Bone marrow (tissue), 2 donors: Measurements from ENCODE around the gene AUH.

ENCODE experiments used
- DNase-seq, 2 donors: peaks; one replicate each; lab custom pipeline; 2025; lab: John Stamatoyannopoulos, UW

The AUH gene

GRCh38 chr9:91164724-91165520 lies 196.8 kb downstream of the AUH start:
- peak; percentile 53 to 83 for DNase-seq
